GM21723 (cell line): Measurements from ENCODE around the gene MIOX.

Experiments used
- ATAC-seq: cut with Tn5 transposase; IDR thresholded peaks from one replicate; pipeline ENCODE4 v1.9.1; 2021; ENCODE audit warnings: mild to moderate bottlenecking, moderate library complexity; ENCODE audit not compliant: unreplicated experiment

The MIOX gene

DNA sequence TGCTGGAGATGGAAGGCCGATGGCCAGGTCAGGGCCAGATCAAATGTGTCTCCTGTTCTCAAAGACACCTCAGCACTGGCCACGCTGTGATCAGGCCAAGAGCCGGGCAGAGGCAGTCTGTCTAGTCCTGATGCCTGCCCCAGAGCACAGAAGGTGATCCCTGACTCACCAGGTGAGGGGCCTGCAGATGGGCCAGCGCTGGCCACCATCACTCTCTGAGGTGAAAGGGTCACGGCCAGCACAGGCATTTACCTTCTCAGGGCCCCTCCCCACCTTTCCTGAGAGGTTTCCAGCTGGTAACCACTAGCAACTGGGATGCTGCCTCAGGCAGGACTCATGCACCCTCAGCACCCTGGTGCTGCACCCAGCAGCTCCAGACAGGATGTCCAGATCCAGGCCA is 14.7 kb upstream of the MIOX start:
- no peak for ATAC-seq

DNA sequence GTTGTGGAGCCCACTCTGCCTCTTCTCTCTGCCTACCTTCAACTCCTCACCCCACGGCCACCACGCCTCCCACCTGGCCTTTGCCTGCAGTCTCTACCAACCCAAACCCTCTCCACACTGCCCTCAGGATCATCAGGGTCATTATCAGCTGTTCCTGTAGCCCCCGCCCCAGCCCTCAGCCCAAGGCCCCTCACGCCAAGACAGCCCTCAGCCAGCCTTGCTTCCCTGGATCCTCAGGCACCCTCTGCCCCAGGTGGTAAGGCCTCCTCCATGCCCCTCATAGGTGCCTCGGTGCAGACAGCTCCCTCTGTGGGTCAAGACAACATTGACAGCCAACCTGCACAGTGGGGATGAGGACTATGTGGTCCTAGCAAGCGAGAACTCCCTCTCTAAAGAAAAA is 13.6 kb upstream of the MIOX start:
- ATAC-seq, result no peak

DNA sequence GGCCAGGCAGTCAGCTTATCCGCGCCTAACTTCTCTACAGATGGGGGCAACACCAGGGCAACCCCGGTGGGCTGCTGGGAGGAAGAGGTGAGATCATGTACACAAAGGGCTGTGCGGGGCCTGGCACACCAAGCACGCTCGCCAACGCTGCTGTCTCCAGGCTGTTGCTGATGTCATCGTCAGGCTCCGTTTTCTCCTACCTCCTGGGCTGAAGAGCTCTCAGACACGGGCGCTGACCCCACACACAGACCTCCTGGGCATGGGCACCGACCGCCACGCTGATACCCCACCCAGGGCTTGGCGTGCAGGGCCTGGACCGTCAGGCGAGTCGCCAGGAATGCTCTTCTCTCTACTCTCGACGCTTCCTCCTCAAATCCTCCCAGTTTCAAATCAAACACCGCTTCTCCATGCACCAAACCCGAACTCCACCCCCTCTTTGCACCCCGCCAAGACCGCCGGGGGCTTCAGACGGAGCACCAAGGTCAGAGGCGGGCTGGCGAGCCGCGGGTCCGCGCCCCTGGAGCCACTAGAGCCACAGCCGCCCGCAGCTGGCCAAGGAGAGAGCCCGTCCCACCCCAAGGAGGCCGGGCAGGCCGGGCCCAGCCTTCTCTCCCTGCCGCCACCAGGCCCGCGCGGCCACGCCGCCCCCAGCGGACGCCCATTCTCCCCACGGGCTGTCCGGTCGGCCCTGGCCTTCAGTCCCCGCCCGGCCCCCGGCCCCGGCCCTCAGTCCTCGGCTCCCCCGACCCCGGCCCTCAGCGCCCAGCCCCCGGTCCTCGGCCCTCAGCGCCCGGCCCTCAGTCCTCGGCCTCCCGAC is 12.6 kb upstream of the MIOX start:
- ATAC-seq, result no peak

DNA sequence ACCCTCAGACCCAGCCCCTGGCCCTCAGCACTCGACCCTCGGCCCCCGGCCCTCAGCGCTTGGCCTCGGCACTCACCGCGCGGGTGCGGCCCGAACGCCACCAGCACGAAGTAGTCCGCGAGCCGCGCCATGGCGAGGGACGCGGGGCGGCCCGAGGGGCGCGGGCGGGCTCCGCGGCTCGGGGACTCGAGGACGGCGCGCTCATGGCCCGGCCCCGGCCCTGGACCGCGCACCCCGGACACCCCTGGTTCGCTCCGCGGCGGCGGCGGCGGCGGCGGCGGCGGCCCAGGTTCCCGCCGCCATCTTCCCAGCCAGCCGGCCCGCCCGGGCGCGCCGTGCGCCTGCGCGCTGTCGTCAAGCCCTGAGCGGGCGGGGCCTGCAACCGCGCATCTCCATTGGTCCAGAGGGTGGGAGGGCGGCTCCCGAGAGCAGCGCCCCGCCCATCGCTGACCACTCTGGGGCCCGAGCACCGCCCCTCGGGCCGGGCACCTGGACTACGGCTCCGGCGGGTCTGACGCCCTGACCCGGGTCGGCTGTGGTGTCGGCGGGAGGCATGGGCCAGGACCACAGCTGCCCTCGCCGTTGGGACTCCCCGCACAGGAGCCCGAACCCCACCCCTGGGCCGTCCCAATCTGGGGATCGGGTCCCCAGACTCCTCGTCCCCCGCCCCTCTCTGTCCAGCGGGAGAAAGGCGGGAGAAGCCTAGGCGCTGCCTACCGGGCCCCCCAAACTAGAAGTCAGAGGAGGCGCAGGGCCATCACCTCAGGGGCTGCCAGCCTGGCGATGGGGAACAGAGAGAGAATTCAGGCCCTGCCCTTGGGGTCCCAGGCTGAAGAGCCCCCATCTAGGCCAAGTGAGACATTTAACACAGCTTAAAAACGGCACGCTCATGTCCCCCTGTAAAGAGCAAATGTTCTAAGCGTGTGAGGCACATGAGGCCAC is 11.7 kb upstream of the MIOX start, which contains the start of gene SBF1:
SBF1 (minus strand) TSS at position 326 of the 942 bp plus-strand sequence; CDS start at position 131, 195 bp downstream.
- peak; percentile 55 for ATAC-seq

DNA sequence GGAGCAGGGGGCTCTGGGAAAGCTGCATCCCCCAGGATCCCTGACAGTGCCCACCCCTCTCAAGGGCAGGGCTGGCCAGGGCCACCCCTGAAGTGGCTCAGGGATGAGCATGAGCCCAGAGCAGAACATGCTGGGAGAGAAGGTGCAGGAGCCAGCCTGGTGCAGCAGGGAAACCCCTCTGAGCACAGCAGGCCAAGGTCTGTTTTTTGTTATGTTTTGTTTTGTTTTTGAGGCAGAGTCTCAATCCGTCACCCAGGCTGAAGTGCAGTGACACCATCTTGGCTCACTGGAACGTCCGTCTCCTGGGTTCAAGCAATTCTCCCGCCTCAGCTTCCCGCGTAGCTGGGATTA is 11.0 kb upstream of the MIOX start:
- ATAC-seq, result no peak

DNA sequence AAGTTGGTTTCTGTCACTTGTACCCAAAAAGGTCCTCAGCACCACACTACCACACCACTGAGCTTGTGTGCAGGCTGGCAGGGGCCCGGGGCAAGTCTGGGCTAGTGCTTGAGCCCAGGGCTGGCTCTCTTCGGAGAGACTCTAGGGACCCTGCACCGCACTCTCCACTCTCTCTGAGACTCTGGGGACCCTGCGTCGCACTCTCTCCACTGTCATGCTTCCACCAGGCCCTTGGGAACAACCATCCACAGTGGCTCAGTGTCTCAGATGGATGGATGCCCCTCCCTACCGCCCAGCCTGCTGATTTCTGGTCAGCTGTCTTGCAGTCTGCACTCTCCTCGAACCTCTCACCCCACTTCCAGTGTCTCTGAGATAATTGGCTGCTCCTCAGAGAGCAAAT is 9.8 kb upstream of the MIOX start:
- no peak for ATAC-seq

DNA sequence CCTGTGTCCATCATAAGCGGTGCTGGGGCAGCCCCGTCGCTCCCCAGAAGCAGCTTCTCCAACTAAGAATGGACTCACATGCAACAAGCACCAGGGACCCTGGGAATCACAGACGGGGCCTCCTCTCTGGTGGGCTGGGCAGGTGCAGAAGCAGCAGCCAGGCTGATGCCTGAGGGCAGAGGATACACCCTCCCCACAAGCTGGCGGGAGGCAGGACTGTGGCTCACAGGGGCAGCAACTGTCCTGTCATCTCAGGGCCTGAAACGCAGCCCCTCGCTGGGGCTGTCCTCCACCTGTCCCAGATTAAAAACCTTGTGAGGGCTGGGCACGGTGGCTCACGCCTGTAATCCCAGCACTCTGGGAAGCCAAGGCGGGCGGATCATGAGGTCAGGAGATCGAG is 8.7 kb upstream of the MIOX start:
- ATAC-seq, result no peak

DNA sequence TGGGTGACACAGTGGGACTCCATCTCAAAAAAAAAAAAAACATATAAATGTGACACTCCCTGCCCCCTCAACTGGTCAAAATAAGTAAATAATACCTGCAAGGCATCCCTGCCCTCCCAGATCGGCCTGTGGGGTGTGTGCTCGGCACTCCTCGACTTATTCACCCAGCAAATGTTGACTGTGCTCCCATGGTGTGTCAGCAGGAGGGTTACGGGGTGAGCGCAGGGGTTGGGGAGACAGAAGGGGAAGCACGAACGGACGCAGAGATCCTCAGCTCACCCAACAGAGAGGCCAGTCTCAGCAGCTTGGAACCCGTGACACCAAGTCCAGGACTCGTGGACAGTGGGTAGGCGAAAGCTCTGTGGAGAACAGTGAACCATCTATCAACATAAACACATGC is 6.9 kb upstream of the MIOX start:
- no peak for ATAC-seq

DNA sequence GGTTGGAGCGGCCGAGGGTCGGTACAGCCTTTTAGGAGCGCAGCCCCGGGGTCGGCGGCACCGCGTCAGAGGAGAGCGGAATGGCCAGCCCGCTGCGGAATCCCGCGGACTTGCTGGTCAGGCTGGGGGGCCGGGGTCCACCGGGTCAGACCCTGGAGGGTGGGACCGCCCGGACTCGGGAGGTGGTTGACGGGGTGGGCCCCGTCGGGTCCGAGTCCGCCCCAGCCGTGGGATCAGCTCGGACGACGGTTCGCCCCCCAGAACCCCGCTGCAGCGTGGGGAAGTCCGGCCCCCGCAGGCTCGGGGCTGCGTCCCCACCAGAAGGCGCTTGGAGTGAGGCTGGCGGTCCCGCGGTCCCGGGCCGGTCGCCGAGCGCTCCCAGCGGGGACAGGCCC is 5.6 kb upstream of the MIOX start:
- ATAC-seq, result no peak

DNA sequence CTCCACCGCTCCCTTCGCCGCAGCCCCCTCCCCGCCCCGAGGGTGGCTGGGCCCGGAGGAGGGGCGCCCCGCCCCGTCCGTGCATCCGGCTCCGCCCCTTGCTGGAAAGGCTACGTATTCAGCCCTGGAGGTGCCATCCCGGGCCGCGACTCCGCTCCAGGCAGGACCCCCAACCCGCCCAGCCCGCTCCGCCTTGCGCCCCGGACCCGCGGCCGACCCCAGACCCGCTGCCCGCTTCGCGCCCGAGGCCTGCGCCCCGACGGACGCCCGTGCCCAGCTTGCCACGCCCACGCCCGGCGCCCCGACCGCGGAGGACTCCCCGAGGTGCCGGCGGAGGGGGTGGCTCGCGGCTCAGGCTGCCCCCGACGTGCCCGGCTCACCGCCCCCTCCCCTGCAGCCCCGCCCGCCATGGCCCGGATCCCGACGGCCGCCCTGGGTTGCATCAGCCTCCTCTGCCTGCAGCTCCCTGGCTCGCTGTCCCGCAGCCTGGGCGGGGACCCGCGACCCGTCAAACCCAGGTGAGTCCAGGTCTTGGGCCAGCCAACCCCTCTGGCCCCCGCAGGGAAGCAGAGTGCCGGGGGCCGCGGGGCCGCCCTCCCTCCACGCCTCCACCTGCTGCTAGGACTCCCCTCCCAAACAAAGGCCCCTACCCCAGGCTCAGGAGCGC is 5.1 kb upstream of the MIOX start, which contains the start of gene ADM2:
ADM2 (plus strand) TSS at position 104 of the 667 bp plus-strand sequence; CDS start at position 409, 305 bp downstream.
- no peak for ATAC-seq

DNA sequence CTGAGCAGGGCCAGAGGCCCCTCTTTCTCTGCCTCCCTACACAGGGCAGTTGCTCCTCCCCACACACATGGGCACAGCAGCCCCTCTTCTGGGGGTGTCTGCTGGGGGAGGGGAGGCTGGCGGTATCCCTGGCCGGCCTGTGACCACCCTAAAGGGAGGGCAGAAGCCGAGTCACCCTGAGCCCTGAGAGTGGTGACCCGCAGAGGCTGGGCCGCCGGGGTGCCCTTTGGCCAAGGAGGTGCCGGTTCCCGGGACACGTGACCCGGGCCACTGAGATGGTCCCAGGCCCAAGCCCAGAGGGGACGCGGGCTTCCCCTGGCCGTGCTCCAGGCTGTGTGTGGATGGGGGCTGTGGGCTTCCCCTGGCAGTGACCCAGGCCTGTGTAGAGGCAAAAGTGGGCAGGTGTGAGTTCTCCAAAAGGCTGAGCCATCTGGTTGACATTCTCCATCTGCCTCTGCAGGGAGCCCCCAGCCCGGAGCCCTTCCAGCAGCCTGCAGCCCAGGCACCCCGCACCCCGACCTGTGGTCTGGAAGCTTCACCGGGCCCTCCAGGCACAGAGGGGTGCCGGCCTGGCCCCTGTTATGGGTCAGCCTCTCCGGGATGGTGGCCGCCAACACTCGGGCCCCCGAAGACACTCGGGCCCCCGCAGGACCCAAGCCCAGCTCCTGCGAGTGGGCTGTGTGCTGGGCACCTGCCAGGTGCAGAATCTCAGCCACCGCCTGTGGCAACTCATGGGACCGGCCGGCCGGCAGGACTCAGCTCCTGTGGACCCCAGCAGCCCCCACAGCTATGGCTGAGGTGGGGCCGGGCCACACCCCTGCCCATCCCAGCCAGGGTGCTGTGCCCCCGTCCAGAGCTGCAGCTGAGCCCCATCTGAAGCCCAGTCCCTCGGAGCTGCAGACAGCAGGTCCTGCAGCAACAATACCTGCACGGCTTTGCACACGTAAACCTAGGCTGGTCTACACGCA is 4.3 kb upstream of the MIOX start:
- no peak for ATAC-seq

DNA sequence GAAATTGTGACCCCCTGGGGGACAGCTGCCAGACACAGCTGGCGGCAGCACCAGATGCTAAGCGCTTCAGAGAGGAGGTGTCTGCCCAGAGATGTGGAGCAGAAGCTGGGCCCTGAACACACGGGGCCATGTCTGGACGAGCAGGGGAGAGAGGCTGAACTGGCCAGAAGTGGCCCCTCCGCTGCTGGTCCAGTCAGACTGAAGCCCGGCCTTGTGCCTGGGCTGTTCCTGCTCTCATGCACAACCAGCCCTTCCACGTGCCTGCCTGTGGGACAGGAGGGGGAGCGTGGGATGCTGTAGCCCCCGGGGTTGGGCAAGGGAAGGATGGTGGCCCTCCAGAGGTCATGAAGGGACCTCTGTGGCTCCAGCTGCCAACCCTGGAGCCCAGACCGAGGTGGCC is 3.6 kb upstream of the MIOX start:
- ATAC-seq, result no peak

DNA sequence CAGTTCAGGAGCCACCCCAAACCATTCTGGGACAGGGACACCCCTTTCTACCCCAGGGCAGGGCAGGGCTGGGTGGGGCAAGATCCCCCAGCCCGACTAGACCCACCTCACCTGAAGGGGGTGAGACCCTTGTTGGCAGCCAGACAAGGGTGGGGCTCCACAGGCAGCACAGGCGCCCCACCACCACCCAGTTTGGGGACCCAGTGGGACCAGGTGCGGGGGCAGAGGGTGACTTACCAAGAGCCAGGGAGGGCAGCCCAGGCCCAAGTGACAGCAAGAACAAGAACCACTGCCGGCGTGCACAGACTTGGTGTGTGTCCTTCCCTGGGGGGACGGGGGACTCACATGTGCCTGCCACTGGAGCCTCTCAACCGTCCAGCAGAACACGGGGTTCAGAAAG is 3.1 kb upstream of the MIOX start:
- no peak for ATAC-seq

DNA sequence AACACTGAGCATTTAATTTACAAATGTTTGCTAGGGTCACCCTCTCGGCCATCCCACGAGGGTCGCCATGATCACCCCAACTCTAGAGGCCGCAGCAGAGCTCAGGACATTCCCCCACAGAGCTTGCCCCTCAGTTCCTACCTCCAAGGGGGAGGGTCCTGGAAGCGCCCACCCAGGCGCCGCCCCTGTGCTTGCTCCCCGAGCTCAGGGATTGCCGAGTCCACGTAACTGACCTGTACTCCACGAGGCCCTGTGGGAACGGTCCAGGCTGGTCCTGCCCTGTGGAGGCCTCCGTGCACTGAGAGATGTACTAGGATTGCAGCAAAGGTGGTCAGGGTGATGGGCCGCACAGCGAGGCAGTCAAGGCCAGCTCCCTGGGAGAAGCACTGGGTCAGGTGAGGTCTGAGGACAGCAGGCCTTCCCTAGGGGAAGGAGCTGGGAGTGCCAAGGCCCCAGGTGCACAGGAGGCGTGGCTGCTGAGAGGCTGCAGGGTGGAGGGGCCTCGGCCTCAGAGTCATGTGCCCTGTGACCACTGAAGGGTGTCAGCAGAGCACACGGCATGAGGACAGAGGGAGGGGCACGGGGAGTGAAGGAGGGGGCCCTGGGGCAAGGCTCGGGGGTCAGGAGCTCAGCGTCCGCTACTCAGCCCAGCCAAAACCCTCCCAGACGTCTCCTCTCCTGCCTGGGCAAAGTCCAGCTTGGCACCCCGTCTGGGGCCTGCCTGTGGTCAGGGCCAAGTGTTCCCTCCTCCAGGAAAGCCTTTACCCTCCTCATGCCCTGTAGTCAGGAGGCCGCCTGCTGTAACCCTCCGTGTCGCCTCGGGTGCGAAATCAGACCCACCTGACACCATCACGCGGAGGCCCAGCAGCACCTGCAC is 2.4 kb upstream of the MIOX start:
- no peak for ATAC-seq

DNA sequence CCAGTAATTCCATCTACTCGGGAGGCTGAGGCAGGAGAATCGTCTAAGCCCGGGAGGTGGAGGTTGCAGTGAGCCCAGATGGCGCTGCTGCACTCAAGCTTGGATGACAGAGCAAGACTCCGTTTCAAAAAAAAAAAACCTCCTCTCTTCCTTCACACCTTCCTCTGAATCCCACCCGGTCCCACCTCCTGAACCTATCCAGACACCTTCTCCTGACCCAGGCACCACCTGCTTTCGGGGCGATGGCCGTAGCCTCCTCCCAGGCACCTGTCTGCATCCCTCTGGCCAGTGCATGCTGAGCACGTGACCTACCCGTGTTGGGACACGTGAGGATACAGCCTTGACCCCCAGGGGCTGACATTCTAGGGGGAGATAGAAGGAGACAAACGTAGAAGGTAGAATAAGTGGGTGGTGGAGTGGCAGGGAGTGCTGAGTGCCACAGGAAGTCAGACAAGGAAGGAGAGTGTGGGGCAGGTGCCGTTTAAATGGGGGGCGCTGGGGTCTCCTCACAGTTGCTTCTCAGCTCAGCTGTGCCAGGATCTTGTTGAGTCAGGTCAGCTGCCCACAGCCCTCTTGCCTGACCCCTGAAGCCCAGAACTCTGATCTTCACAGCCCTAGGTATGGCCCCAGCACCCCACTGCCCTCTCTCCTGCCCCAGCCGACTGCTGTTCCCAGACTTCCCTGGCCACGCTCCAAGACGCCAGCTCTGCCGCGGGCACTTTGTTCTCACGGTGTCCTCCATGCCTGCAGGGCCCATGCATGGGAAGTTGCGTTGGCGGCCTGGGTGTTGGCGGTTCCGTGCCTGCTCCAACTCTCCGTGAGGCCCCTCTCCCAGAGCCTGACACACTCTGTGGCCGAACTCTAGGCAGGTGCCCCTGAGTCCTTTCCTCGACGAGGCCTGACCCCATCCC is 1.2 kb upstream of the MIOX start:
- no peak for ATAC-seq

DNA sequence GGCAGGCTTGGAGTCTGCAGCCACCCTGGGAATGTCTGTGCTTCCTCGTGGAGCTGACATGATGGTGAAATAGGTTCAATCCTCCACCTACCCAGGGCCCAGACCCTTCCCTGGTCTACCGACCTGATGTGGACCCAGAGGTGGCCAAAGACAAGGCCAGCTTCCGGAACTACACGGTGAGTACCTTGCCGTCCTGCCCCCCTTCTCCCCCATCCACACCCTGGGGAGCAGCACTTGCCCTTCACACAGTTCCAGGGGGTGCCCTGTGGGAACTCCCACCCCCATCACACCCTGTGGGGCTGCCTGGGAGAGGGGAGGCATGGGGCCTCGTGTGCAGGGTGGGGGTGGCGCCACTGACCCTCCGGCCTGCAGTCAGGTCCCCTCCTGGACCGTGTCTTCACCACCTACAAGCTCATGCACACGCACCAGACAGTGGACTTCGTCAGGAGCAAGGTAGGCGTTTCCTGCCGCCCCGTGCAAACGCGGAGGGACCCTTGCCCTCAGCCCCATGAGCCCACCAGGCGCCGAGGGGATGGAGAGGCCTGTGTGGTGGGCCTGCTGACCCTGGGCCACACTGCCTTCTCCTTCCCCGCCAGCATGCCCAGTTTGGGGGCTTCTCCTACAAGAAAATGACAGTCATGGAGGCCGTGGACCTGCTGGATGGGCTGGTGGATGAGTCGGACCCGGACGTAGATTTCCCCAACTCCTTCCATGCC is 789 bp downstream of the MIOX start:
- no peak for ATAC-seq

DNA sequence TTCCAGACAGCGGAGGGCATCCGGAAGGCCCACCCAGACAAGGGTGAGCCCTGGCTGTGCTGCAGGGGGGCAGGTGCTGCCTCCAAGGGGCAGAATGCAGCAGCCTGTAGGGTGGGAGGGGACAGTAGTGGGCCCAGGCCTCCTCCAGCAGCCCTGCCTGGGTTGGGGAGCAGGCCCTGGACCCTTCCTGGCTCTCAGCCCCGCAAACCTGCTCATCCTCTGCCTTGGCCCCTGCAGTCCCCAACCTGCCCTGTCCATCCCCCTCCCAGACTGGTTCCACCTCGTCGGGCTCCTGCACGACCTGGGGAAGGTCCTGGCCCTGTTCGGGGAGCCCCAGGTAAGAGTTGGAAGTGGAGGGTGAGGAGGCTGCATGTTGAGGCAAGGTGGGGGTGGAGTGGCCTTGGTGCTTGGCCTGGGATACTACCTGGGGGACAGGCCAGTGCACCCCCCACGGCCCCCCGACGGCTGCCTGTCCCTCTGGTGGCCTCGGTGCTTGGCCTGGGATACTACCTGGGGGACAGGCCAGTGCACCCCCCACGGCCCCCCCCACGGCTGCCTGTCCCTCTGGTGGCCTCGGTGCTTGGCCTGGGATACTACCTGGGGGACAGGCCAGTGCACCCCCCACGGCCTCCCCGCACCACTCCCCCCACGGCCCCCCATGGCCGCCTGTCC is 1.5 kb downstream of the MIOX start:
- ATAC-seq, result no peak
